Right atrium auricular region (tissue), 2 donors: ENCODE results near the gene C6orf15. TPM values are rescaled to one million over a fixed set of nuclear protein-coding genes. Genes with fewer than 3 reads are reported as not detected.
A peak's percentile ranks its signal among the peaks of the same experiment; 100 is the strongest.

Experiments used
- DNase-seq: peaks from one replicate; pipeline ENCODE4 v3.0.0-alpha.2; 2019; ENCODE audit warnings: low spot score
- H3K27ac ChIP-seq, 2 donors: fragments of 200-600 bp; sonication (generic); 1 replicate in 1 of 2; 2 replicates in 1 of 2; pipeline ENCODE4 v1.5.1; 2016 to 2019
- H3K27me3 ChIP-seq, 2 donors: fragments of 200-600 bp; sonication (generic); one replicate each; pipeline versions ENCODE4 v1.5.1 to v1.6.0; 2017 to 2019
- H3K36me3 ChIP-seq: fragments of 200-600 bp; sonication (generic); one replicate; pipeline ENCODE4 v1.5.1; 2016
- H3K4me1 ChIP-seq, 2 donors: fragments of 200-600 bp; sonication (generic); one replicate each; pipeline versions ENCODE4 v1.5.1 to v1.6.0; 2017 to 2019
- H3K4me3 ChIP-seq, 2 donors: fragments of 200-600 bp; sonication (generic); 1 replicate in 1 of 2; 2 replicates in 1 of 2; pipeline ENCODE4 v1.5.1; 2017 to 2019; ENCODE audit warnings: mild to moderate bottlenecking in 1 of 2, moderate library complexity in 1 of 2
- H3K9me3 ChIP-seq, 2 donors: fragments of 200-600 bp; sonication (generic); one replicate each; pipeline ENCODE4 v1.5.1; 2019
- total RNA-seq, 2 donors: library from RNA; depleted of rRNA; stranded (reverse); fragments of >200 nt; gene quantifications; one replicate each; pipeline ENCODE4 v1.1.0, GENCODE V29; 2016
- TF ChIP-seq, protein P1 (sequence below), 2 donors: fragments of 200-600 bp; sonication (generic); IDR thresholded peaks; one replicate each; pipeline ENCODE4 v1.5.1; 2019; ENCODE audit warnings: antibody characterized with exemption in 2 of 2

C6orf15 gene
- total RNA-seq, 2 donors from 2014 or later = not detected

DNA sequence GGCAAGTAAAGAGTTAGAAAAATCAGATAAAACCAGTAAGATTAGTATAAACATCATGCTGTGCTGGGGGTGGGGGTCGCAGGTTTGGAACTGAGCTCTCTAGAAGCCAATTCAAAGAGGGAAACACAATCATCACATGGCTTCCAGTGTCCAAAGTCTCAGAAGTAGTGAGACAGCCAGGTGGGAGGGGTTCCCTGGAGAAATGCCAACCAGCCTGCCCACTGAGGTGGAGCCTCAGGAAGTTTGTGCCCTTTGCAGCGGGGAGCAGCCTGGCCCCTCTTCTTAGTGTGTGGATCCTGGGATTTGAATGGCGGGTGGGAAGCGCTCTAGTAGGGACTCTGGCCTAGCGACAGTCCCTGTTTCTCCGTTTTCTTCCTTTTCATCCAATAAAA, 21.4 kb downstream of the C6orf15 start:
- TF ChIP-seq, protein P1, sequence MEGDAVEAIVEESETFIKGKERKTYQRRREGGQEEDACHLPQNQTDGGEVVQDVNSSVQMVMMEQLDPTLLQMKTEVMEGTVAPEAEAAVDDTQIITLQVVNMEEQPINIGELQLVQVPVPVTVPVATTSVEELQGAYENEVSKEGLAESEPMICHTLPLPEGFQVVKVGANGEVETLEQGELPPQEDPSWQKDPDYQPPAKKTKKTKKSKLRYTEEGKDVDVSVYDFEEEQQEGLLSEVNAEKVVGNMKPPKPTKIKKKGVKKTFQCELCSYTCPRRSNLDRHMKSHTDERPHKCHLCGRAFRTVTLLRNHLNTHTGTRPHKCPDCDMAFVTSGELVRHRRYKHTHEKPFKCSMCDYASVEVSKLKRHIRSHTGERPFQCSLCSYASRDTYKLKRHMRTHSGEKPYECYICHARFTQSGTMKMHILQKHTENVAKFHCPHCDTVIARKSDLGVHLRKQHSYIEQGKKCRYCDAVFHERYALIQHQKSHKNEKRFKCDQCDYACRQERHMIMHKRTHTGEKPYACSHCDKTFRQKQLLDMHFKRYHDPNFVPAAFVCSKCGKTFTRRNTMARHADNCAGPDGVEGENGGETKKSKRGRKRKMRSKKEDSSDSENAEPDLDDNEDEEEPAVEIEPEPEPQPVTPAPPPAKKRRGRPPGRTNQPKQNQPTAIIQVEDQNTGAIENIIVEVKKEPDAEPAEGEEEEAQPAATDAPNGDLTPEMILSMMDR (IDR thresholded peaks at IDR 0.05) = no peak

DNA sequence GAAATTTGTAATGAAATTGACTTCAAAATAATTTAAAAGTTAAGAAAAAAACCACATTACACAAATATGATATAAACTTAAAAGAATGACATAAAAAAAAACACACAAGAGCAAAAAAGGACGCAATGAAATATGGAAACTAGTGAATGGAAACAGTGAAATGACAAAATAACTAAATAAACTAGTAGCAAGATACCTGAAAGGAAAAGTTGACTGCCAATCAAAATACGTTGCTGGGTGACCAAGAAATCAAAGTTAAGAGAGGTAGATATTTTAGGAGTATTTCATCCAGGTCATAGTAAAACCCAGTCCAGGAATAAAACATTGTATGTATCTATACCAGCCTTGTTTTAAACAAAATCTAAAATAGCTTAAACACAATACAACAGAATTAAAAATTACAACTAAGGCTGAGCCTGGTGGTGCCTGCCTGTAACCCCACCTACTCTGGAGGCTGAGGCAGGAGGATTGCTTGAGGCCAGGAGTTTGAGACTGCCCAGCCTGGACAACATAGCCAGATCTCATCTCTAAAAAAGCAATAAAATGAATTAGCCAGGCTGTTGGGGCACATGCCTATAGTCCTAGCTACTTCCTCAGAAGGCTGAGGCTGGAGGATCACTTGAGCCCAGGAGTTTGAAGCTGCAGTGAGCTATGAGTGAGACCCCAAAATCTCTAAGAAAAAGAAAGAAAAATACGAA, 22.0 kb downstream of the C6orf15 start:
- Histone ChIP-seq H3K4me3 (no peak overlapping the region), H3K27ac (no peak overlapping the region), H3K4me1 (peaks cover 0 to 22% of the 10 kb centered on the region in 2 donors), H3K27me3 (no peaks in the 10 kb centered on the region), H3K36me3 (no peaks in the 10 kb centered on the region), H3K9me3 (no peaks in the 10 kb centered on the region)
- no peak for DNase-seq
- TF ChIP-seq, protein P1 (IDR thresholded peaks at IDR 0.05) = no peak

More for the DNA sequence above, 21.4 kb downstream of the C6orf15 start:
- Histone ChIP-seq H3K27ac (no peak overlapping the region), H3K9me3 (no peaks in the 10 kb centered on the region), H3K27me3 (no peaks in the 10 kb centered on the region), H3K36me3 (no peaks in the 10 kb centered on the region), H3K4me3 (no peak overlapping the region), H3K4me1 (peaks cover 0 to 22% of the 10 kb centered on the region in 2 donors)
- DNase-seq = no peak

DNA sequence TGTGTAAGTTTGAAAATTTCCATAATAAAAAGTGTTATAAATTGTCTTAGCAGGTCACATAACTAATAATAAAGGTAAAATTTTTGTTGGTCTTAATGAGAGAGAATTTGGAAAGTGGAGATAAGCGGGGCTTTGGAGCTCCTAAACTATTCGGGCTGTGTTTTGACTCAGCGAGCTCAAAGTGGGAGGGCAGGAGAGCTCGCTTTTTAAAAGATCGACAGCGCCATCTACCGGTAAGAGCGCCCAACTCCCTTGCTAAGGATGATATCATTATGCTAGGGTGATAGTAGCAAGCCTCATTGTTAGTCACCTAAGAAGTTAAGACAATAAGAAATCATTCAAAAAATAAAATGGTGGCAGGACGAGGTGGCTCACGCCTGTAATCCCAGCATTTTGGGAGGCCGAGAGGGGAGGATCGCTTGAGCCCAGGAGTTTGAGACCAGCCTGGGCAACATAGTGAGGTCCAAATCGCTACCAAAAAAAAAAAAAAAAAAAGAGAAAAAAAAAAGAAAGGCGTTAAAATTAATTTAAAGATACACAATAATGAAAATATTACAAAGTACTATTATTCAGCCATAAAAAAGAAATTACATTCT, 24.8 kb downstream of the C6orf15 start:
- H3K4me3 ChIP-seq = no peak overlapping the region
- DNase-seq = peak; percentile 87
- H3K27me3 ChIP-seq = no peaks in the 10 kb centered on the region
- peaks cover 0 to 10% of the 10 kb centered on the region in 2 donors for H3K4me1 ChIP-seq
- TF ChIP-seq, protein P1 (IDR thresholded peaks at IDR 0.05) = peak; percentile 53 to 84
- no peak overlapping the region for H3K27ac ChIP-seq
- H3K36me3 ChIP-seq = no peaks in the 10 kb centered on the region
- no peaks in the 10 kb centered on the region for H3K9me3 ChIP-seq

DNA sequence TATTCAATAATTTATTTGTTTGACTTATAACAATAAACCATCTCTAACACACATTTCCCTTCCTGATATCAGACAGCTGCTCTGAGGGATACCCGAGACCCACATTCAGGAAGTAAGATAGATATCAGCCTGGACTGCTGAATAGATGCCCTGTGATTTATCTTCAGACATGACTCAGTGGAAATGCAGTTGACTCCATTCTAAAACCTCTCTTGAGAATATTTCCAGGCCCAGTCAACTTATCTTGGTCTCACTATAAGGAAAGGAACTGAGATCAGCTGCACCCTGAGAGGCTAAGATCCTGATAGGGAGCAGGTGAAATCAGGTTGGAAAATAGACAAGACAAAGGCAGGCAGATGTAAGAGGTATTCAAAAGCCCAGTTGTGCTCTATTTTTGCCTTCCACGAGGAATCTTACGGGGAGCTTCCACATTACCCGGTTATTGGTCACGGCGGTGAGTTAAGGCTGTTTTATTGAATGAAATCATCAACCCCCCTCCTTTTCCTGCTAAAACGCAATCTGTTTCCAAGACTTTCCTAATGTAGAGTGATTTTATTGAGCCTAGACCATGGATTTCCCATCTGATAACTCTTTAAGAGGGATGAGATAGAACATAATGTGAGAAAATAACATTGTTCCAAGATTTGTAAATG, 25.5 kb downstream of the C6orf15 start:
- TF ChIP-seq, protein P1 (IDR thresholded peaks at IDR 0.05) = no peak
- no peak for DNase-seq
- Histone ChIP-seq H3K36me3 (no peaks in the 10 kb centered on the region), H3K9me3 (no peaks in the 10 kb centered on the region), H3K4me1 (peaks cover 0 to 10% of the 10 kb centered on the region in 2 donors), H3K27me3 (no peaks in the 10 kb centered on the region), H3K27ac (no peak overlapping the region), H3K4me3 (no peak overlapping the region)

DNA sequence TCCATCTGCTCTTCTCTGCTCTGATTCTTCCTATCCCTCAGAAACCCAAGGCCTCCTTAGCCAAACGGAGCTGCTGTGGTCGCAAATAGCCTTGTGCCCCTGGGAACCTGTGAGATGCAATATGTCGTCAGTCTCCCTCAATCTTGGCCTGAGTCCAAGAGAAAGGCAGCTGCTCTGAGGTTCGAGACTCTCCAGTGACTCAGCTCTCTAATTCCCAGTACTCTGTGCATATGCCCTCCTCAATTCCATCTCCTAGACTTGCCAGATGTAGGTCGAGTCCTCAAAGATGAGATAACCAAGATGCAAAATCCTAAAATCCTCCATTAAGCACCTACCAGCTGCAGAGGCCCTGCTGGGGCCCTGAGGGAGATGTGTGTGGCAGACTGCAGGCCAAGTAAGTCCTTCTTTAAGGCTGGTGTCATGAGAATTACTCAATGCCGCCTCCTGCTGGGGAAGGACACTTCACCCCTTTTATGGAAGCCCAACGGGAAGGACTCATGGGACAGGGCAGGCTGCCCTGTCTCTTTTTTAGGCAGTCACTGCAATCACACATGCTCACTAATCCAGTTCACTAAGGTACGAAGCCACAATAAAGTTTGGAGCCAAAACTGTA, 28.5 kb downstream of the C6orf15 start:
- DNase-seq = no peak
- Histone ChIP-seq H3K27me3 (no peaks in the 10 kb centered on the region), H3K9me3 (no peaks in the 10 kb centered on the region), H3K27ac (no peak overlapping the region), H3K4me1 (peaks cover 0 to 18% of the 10 kb centered on the region in 2 donors), H3K4me3 (no peak overlapping the region), H3K36me3 (no peaks in the 10 kb centered on the region)
- TF ChIP-seq, protein P1 (IDR thresholded peaks at IDR 0.05) = no peak
